Measurements from ENCODE around the gene LRWD1.
"Not testable (repeated sequence)": the region's sequence is repeated elsewhere in the genome, so short reads cannot be mapped to it uniquely, and the experiment has no call there.

The LRWD1 gene

DNA sequence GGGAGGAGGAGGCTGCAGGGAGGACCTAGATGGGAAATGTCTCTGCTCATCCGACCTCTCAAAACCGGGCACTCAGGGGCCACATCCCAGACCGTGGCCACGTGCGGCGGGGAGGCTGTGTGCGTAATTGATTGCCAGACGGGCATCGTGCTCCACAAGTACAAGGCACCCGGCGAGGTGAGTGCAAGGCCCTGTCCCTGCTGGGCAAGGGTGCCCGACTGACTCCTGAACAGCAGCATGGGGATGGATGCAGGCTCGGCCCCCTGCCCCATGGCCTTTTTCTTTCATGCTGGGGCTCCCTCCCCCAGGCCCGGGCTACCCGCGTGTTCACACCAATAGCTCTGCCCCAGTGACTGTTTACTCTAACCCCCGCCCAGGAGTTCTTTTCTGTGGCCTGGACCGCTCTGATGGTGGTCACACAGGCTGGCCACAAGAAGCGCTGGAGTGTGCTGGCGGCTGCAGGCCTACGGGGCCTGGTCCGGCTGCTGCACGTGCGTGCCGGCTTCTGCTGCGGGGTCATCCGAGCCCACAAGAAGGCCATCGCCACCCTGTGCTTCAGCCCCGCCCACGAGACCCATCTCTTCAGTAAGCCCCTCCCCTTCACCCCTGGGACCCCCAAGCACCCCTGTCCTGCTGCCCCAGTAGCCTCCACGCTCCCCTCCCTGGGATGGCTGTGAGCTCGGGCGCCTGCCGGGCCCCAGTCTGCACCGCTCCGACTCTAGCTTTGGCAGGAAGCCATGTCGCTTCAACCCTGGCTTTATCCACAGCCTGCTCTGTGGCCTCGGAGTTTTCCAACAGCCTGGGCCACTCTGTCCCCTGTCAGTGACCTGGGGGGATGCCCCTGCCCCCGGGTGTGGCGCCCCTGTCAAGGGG, 3.9 kb downstream of the LRWD1 start:
- no peak for DNase-seq (ENCODE audit: low read depth, low spot score)

DNA sequence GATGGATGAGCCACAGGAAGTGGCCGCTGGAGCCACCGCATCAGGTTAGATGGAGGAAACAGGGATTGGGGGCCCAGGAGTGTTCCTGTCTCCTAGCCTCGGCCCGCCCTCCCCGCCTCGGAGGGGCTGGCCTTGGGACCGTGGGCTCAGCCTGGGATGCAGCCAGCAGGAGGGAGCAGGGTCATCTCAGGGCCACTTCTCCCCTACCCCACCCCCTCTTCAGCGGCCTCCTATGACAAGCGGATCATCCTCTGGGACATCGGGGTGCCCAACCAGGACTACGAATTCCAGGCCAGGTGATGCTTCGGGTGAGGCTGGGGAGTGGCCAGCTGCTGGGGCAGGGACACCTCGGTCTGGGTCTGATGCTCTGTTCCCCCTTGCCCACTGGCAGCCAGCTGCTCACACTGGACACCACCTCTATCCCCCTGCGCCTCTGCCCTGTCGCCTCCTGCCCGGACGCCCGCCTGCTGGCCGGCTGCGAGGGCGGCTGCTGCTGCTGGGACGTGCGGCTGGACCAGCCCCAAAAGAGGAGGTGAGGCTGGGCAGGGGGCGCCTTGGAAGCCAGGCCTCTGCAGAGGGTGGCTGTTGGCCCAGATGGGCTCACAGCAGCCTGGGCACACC, 4.7 kb downstream of the LRWD1 start:
- DNase-seq (ENCODE audit: low read depth, low spot score), result no peak

DNA sequence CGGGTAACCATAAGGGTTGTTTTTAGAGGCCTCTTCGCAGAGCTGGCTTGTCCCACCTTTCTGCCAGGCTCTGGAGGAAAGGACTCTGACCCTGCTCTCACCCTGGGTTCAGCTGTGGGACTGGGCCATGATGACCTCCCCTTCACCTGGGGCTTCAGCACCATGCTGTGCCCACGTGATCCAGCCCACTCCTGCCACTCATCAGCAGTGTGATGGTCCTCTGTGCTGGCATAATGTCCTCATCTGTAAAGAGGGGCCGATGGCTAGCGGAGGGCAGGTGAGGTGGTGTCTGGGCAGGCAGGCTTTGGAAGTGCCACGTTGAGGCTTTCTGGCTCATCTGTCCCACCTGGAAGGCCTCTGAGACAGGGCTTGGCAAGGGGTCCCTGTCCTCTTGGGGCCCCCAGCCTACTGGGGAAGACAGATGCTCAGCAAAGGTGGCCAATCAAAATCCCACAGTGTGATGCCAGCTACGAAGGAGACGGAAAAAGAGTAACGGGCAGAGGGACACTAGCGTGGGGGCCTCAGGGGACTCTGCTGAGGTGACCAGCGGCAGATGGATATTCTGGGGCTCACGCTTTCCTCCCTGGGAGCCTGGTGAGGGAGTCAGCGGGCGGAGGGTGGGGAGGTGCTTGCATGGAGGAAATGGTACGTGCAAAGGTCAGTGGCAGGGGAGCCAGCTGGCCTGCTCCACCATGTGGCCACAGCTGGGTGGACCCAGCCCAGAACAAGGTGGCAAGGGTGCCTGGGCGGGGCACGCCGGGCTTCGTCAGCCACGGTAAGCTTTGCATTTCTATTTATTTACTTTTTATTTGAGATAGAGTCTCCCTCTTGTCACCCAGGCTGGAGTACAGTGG, 5.4 kb downstream of the LRWD1 start:
- no peak for DNase-seq (ENCODE audit: low read depth, low spot score)

DNA sequence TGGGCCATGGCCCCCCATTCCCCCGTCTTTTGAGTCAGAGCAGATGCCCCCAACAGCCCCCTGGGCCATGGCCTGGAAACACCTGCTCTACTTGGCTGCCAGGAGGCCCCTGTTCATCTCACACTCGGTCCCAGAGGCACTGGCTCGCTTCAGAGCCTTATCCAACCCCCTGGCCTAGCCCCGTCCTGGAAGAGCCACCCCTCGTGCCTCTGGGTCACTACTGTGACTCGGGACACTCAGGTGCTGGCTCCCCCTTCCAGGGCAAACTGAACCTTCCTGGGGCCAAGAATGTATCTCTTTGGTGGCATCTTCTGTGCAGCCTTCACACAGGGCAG, 7.0 kb downstream of the LRWD1 start:
- DNase-seq (ENCODE audit: low read depth, low spot score), result no peak

DNA sequence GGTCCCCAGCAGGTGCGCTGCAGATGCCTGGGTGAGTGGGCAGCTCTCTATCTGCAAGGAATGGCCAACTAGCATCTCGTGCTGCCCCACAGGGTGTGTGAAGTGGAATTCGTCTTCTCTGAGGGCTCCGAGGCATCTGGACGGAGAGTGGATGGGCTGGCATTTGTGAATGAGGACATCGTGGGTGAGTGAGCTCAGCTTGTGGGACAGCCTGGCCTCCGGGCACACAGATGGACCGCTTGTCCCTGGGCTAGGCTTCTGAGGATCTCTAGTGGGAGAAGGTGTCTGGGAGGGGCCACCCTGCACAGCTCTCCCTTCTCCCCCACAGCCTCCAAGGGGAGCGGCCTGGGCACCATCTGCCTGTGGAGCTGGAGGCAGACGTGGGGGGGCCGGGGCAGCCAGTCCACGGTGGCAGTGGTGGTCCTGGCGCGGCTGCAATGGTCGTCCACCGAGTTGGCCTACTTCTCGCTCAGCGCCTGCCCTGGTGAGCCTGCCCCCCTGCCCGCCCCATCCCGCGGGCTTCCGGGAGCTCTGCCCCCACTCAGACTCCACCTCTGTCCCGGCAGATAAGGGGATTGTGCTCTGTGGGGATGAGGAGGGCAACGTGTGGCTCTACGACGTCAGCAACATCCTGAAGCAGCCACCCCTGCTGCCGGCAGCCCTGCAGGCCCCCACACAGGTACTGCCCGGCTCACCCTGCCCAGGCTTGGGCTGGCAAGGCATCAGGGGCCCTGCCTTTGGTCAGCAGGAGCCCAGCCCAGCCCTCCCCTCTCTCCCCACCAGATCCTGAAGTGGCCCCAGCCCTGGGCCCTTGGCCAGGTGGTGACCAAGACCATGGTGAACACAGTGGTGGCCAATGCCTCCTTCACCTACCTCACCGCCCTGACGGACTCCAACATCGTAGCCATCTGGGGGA, 7.6 kb downstream of the LRWD1 start:
- no peak for DNase-seq (ENCODE audit: low read depth, low spot score)

DNA sequence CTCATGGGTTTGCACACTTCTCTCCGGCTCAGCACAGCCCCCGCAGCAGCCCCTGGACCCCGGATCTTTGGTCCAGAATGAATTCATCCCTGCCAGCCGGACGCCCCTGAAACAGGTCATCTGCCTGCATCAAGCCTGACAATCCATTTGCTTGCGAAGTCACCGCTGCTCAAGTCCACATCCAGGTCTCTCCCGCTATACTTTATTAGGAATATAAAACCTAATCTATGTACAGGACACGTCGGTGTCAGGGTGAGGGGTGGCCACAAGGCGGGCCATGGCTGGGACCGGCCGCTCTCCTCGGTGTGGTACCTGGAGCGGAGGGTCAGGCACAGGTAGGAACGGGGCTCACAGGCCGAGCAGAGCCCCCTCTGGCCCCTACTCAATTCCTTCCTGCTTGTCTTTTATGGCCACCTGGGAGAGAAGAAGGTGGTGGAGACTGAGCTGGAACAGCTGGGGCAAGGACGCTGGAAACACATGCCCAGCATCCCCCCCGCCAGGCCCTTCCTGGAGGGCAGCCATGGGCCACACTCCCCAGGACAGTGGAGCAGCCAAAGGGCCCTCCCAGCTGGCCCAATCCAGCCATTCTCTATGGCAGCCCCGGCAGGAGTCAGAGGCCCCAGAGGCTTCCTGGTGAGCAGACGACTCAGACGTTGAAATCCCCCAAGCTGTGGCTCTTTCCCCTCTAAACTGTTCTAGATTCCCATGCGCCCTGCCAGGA, 8.6 kb downstream of the LRWD1 start:
- DNase-seq (ENCODE audit: low read depth, low spot score), result no peak

DNA sequence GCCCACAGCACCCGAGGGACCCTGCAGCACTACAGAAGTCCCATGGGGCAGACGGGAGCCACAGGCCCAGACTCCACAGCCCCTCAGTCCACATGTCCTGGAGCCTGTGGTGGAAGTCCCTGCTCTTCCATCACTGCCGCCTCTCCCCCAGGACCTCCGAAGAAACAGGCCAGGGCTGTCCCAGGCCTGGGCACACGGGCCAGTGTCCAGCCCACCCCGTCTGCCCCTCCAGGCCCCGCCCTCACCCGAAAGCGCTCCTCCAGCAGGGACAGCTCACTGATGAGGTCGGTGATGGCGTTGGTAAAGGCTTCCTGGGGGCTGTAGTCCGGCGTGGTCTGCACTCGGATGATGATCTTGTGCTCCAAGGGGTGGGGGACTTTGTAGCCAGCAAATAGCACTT, 9.3 kb downstream of the LRWD1 start:
- DNase-seq (ENCODE audit: low read depth, low spot score), result not testable (repeated sequence)

DNA sequence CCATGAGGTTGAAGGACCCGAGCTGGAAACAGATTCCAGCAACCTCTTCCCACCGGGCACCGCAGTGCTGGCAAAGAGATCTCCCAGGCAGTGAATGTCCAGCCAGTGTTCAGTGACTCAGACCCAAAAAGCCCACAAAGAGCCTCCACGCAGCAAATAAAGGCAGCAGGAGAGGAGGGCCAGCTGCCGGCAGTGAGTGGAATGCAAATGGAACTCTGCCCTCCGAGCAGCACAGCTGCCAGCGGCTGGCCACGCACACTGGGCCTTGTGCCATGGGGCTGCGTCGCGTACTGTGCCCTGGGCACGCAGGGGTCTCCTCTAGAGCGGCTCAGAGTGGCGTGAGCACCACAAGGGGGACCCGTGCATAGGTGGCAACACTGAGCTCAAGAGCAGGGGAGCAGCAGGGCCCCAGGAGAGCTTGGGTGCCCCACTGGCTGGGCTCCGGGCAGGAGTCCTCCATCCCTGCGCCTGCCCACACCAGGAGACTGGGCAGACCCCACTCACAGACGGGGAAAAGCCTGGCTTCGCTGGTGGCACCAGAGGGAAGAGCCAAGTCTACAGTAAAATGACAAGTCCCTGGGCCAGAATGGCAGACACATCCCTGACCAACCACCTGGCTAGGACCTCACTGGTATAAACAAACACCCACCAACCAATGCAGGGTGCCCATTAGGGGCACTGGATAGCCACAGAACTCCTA, 10.1 kb downstream of the LRWD1 start:
- not testable (repeated sequence) for DNase-seq (ENCODE audit: low read depth, low spot score)

DNA sequence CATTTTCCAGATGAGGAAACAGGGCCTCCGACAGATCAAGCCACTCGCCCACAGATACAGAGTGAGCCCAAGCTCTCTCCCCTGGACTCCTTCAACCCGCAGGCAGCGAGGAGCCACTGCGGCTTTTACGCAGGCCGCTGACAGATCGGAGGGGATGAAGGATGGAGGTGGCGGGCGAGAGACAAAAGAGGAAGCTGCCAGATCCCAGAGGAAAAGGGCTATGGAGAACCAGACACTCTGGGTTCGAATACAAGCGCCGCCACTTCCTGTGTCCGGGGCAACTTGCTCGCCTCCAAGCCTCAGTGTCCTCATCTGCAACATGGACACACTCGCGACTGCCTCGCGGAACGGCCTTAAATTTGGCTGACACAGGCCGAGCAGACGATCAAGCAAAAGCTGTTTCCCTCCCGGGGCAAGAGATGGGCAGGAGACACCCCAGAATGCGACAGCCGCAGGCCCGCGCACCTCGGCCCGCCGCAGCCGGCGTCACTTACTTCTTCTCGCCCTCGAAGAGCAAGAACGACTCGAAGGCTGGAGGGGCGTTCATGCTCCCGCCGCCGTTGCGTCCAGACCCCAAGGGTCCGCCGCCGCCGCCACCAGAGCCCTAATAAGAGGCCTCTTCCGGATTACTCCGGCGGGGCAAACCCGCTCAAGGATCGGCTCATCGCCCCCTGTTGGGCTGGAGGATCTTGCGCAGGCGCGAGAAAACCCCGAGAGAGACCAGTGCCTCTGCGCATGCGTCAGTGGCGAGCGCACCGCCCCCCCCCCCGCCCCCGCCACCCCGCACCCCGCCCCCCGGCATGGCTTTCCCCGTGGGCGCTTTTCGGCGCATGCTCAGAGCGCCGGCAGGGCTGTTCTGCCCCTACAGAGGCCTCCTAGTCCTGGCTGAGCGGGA, 13.8 kb downstream of the LRWD1 start, which contains the start of gene POLR2J:
Gene POLR2J, minus strand, starts transcription at position 609 of the 895 bp plus-strand sequence. Its CDS starts 62 bp downstream, at position 547.
- not testable (repeated sequence) for DNase-seq (ENCODE audit: low read depth, low spot score)

DNA sequence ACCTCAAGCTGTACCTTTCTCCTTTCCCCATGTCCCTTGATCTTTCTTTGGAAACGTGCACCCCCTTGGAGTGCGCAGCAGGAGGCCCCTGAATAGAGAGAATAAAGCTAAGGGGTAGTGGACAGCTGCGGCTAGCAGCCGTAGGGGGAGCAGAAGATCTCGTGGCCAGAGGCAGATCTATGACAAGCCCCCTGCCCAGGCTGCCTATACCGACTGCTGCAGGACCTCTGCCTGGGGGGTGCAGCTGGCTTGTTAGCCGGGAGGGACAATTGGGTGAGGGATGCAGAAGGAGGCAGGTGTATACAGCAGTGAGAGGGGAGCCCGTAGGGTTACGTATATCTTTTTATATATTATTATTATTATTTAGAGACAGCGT, 14.4 kb downstream of the LRWD1 start:
- not testable (repeated sequence) for DNase-seq (ENCODE audit: low read depth, low spot score)

DNA sequence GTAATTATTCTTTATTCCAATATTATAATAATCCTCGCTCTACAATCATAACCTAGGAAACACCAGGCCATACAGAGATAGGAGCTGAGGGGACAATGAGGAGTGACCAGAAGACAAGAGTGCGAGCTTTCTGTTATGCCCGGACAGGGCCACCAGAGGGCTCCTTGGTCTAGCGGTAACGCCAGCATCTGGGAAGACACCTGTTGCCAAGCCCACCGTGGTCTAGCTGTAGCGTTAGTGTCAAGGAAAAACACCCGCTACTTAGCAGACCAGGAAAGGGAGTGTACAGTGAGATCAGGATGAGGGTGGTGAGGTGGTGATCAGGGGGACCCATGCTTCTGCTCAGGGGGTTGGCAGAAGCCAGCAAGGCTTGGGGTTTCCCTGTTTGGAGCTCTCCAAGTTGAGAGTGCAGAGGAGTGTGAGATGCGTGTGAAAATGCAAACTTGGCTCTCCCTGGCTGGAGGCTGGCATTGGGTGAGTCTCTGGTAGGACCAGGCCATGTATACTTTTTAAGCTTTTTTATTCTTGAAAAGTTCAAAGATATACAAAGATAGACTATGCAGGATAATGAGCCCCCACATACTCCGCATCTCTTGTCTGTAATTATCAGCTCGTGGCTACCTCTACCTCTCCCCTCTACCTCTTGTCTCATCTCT, 15.3 kb downstream of the LRWD1 start:
- not testable (repeated sequence) for DNase-seq (ENCODE audit: low read depth, low spot score)

DNA sequence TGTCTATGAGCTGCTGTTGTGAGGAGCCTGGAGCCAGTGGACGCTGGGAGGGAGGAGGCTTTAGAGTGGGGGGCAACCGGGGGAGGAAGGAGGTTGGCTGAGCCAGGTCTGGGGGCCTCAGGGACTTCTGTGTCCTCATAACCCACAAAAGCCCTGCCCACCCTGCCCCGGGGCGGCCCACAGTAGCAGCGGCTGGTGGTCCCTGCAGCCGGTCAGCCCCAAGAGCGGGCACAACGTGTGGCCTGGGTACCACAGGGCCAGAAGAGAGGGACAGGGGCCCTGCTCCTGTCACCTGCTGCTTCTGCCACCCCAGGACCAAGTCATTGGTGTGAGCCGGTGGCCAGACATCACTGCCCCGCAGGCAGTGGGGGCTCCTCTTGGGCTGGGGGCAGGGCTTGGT, 17.2 kb downstream of the LRWD1 start:
- DNase-seq (ENCODE audit: low read depth, low spot score), result not testable (repeated sequence)

DNA sequence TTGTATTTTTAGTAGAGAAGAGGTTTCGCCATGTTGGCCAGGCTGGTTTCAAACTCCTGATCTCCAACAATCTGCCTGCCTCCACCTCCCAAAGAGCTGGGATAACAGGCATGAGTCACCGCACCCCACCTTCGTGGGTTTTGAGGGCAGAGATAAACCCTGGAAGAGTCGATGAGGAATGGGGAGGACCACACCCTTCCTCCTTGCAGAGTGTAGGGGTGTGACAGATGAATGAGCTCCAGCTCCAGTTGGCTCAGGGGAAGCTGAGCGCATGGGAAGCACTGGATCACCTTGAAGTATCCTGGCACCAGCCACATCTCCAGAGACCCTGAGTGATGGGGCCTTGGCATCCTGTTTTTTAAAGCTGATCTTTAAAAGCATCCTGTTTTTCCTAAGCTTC, 19.5 kb downstream of the LRWD1 start:
- DNase-seq (ENCODE audit: low read depth, low spot score), result not testable (repeated sequence)

DNA sequence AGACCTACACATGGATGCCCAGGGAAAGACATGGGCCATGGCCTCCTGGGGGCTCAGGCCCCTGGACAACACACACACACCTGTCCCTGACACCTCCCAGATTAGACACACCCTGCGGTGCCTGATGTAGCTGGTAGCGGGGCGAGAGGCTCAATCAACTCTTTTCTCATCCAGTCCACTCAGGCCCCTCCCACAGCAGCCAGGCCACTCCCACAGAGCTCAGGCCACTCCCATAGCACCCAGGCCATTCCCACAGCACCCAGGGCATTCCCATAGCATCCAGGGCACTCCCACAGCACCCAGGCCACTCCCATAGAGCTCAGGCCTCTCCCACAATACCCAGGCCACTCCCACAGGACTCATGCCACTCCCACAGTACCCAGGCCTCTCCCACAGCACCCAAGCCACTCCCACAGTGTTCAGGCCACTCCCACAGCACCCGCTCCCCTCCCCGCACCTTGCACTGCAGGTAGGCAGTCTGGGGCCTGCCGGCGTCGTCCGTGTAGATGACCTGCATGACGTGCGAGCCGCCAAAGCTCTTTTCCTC, 25.8 kb downstream of the LRWD1 start:
- DNase-seq (ENCODE audit: low read depth, low spot score), result not testable (repeated sequence)

DNA sequence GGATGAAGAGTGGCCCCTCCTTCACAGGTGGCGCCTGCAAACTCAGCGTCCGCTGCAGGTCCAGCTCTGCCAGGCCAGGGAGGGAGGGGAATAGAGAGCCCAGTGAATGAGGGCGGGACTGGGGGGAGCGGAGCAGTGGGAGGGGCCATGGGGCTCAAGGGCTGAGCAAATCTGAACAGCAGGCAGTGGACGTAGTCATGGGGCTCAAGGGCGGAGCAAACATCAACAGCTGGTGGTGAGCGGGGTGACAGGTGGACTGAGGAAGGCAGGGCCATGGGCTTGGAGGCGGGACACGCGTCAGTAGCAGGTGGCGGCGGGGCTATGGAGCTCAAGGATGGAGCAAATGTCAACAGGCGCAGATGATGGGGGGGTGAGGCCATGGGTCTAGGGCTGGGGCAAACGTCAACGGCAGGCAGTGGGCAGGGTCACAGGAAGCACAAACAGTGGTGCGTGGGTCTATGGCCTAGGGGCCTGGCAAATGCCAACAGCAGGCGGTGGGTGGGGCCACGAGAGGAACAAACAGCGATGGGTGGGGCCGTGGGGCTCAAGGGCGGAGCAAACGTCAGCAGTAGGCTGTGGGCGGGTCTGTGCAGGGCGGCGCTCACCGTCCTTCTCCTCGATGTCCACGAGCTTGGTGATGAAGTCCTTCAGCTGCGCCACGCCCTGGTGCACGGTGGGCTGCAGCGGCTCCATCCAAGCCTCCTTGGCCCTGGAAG, 28.6 kb downstream of the LRWD1 start:
- not testable (repeated sequence) for DNase-seq (ENCODE audit: low read depth, low spot score)

DNA sequence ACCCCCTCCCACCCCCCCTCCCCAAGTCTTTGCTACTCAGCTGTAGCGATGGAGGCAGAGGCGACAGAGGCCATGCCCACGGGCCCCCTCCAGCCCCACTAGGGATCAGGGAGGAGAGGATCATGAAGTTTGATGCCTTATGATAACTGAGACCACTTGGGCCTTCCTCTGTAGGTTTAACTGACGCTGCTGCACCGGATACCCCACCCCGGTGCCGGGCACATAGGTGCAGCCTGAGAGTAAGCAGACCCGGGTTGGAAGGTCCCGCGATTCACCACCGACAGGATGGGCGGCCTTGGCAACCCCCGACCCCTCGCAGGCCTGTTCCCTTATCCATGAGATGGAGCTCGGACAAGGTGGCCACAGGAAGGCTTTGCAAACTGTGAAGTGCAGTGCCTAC, 29.2 kb downstream of the LRWD1 start:
- DNase-seq (ENCODE audit: low read depth, low spot score), result not testable (repeated sequence)

DNA sequence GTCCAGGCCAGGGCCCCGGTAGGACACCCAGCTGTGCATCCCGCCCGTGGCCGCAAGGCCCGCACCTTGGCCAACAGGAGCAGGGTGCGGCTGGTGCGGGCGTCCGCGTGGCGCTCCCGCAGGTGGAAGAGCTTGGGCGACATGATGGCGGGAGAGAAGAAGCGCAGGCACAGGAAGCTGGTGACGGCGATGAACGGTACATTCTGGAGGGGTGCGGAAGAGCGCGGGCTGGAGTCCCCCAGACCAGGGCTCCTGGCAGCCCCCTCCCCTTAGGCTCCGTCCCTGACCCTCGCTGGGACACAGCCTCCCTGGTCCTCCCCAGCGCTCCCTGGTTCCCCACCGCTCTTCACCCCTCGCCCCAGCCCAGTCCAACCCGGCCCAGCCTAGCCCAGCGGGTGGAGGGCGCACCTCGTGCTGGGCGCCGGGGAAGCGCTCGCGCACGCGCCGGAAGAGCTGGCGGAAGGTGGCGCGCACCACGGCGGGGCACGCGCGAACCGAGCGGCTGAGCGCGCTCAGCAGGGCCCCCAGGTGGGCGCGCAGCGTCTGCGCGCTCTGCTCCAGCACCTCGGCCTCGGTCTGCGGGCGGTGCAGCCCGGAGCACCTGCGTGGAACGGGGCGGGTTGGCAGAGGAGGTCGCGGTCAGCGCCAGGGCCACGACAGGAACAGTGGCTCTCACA, 29.8 kb downstream of the LRWD1 start:
- not testable (repeated sequence) for DNase-seq (ENCODE audit: low read depth, low spot score)

Data from iPS DF 19.7 (cell line).